ENCODE data around the gene ZNF700.
"Not testable (repeated sequence)": the region's sequence is repeated elsewhere in the genome, so short reads cannot be mapped to it uniquely, and the experiment has no call there.

The ZNF700 gene

GRCh38 chr19:11941361-11941887 lies 16.5 kb downstream of the ZNF700 start:
- not testable (repeated sequence) for DNase-seq

GRCh38 chr19:11942008-11942842 lies 17.3 kb downstream of the ZNF700 start:
- DNase-seq: no peak

- no peak for DNase-seq
These were observed 17.9 kb downstream of the ZNF700 start for GRCh38 chr19:11942843-11943108.

- no peak for DNase-seq
These were observed 19.7 kb downstream of the ZNF700 start for GRCh38 chr19:11944656-11945055.

- DNase-seq: no peak
These were observed 23.7 kb downstream of the ZNF700 start for GRCh38 chr19:11948646-11949045.

GRCh38 chr19:11949201-11949600 lies 24.3 kb downstream of the ZNF700 start:
- DNase-seq: no peak

GRCh38 chr19:11949614-11950080 lies 24.7 kb downstream of the ZNF700 start:
- DNase-seq: not testable (repeated sequence)

GRCh38 chr19:11950312-11950711 lies 25.4 kb downstream of the ZNF700 start:
- DNase-seq: no peak

- peak; percentile 73 for DNase-seq
These were observed 38.9 kb downstream of the ZNF700 start for GRCh38 chr19:11963566-11964355.

- no peak for DNase-seq
These were observed 39.6 kb downstream of the ZNF700 start for GRCh38 chr19:11964496-11964857.

- DNase-seq: peak; percentile 84
These were observed 40.1 kb downstream of the ZNF700 start, which contains the start of gene ZNF763 for GRCh38 chr19:11964858-11965645. TSS of gene ZNF763 (plus strand) at chr19:11965040. CDS start at chr19:11965209, 169 bp downstream.

- DNase-seq: no peak
These were observed 45.3 kb downstream of the ZNF700 start for GRCh38 chr19:11970174-11970573.

- DNase-seq: no peak
These were observed 46.1 kb downstream of the ZNF700 start for GRCh38 chr19:11971041-11971440.

GRCh38 chr19:11973019-11973810 lies 48.3 kb downstream of the ZNF700 start:
- DNase-seq: no peak

GRCh38 chr19:11978492-11979100 lies 53.7 kb downstream of the ZNF700 start:
- DNase-seq: no peak

- DNase-seq: no peak
These were observed 54.6 kb downstream of the ZNF700 start for GRCh38 chr19:11979527-11979926.

GRCh38 chr19:11982526-11982925 lies 57.6 kb downstream of the ZNF700 start:
- no peak for DNase-seq

GRCh38 chr19:11984986-11985385 lies 60.1 kb downstream of the ZNF700 start:
- DNase-seq: no peak

- no peak for DNase-seq
These were observed 61.8 kb downstream of the ZNF700 start for GRCh38 chr19:11986754-11987153.

- peak; percentile 91 for DNase-seq
These were observed 62.7 kb downstream of the ZNF700 start for GRCh38 chr19:11987405-11988281.

- no peak for DNase-seq
These were observed 64.2 kb downstream of the ZNF700 start for GRCh38 chr19:11989112-11989456.
